H1 (cell line): ENCODE data around the gene STARD13.
"Not testable (repeated sequence)": the region's sequence is repeated elsewhere in the genome, so short reads cannot be mapped to it uniquely, and the experiment has no call there.

Experiments used
- ASH2L ChIP-seq: fragments of 200-600, 300-600 bp; sonication (generic); IDR thresholded peaks from one replicate; pipeline ENCODE4 v1.7.1; 2017; ENCODE audit warnings: low read length
- CREB1 ChIP-seq: IDR thresholded peaks from 2 replicates; pipeline ENCODE4 v1.6.1; 2012; ENCODE audit warnings: inconsistent platforms
- CTBP2 ChIP-seq: IDR thresholded peaks from 2 replicates; pipeline ENCODE4 v1.7.0; 2011; ENCODE audit warnings: borderline replicate concordance, mild to moderate bottlenecking, moderate library complexity, mixed read lengths, low read length; ENCODE audit not compliant: insufficient read depth, insufficient read length
- EGR1 ChIP-seq: IDR thresholded peaks from 2 replicates; pipeline ENCODE4 v1.6.1; 2011; ENCODE audit warnings: low read depth, low read length, borderline replicate concordance
- EZH2 ChIP-seq: fragments of 200-600 bp; sonication (generic); IDR thresholded peaks from 2 replicates; pipeline ENCODE4 v1.7.1; 2012; ENCODE audit warnings: low read depth, mild to moderate bottlenecking, moderate library complexity, low read length, inconsistent platforms; ENCODE audit not compliant: severe bottlenecking
- GABPA ChIP-seq: IDR thresholded peaks from 2 replicates; pipeline ENCODE4 v1.6.1; 2011; ENCODE audit warnings: mild to moderate bottlenecking, low read length, moderate library complexity, borderline replicate concordance; ENCODE audit not compliant: insufficient read depth
- GTF2F1 ChIP-seq: IDR thresholded peaks from 2 replicates; pipeline ENCODE4 v1.6.1; 2012; ENCODE audit warnings: low read depth, low read length, improper control_type of control experiment, borderline replicate concordance
- KDM1A ChIP-seq: fragments of 200-600, 300-600 bp; sonication (generic); IDR thresholded peaks from 2 replicates; pipeline ENCODE4 v1.7.1; 2016; ENCODE audit warnings: mild to moderate bottlenecking, low read length, borderline replicate concordance
- POLR2A ChIP-seq, 2 experiments: IDR thresholded peaks; 1 replicate in 1 of 2; 2 replicates in 1 of 2; pipeline ENCODE4 v1.6.1; 2011; ENCODE audit warnings: low read depth in 2 of 2, low read length in 2 of 2, mild to moderate bottlenecking in 2 of 2; ENCODE audit errors: control extremely low read depth in 1 of 2
- RFX5 ChIP-seq: IDR thresholded peaks from 2 replicates; pipeline ENCODE4 v1.6.1; 2011; ENCODE audit warnings: low read depth, low read length, improper control_type of control experiment, borderline replicate concordance
- TBP ChIP-seq: IDR thresholded peaks from 2 replicates; pipeline ENCODE4 v1.6.1; 2011; ENCODE audit warnings: low read depth, low read length, improper control_type of control experiment
- TF ChIP-seq, protein P1 (sequence below), 3 experiments: IDR thresholded peaks; 1 replicate in 2 of 3; 2 replicates in 1 of 3; pipeline versions ENCODE4 v1.5.1 to v1.6.1; 2011; ENCODE audit warnings: low read length in 3 of 3, mild to moderate bottlenecking in 3 of 3, inconsistent platforms in 2 of 3, low read depth in 1 of 3, moderate library complexity in 1 of 3; ENCODE audit not compliant: insufficient read depth in 1 of 3; ENCODE audit errors: control extremely low read depth in 1 of 3
- TF ChIP-seq, protein P2 (sequence below): IDR thresholded peaks from 2 replicates; pipeline ENCODE4 v1.6.1; 2011; ENCODE audit warnings: low read depth, mild to moderate bottlenecking, low read length; ENCODE audit not compliant: insufficient read depth
- TF ChIP-seq, protein P3 (sequence below): IDR thresholded peaks from 2 replicates; pipeline ENCODE4 v1.6.1; 2011; ENCODE audit warnings: low read length, improper control_type of control experiment

DNA sequence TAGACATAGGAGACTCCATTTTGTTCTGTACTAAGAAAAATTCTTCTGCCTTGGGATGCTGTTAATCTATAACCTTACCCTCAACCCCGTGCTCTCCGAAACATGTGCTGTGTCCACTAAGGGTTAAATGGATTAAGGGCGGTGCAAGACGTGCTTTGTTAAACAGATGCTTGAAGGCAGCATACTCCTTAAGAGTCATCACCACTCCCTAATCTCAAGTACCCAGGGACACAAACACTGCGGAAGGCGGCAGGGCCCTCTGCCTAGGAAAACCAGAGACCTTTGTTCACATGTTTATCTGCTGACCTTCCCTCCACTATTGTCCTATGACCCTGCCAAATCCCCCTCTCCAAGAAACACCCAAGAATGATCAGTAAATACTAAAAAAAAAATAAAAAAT is 43.2 kb downstream of the STARD13 start:
- not testable (repeated sequence) for TF ChIP-seq KDM1A; EZH2; ASH2L; RFX5; EGR1; GTF2F1; CREB1; POLR2A (IDR thresholded peaks at IDR 0.05; ENCODE audit: control extremely low read depth in 1 of 2, low read depth in 2 of 2, low read length in 2 of 2); CTBP2; TBP; GABPA
- TF ChIP-seq, protein P1, sequence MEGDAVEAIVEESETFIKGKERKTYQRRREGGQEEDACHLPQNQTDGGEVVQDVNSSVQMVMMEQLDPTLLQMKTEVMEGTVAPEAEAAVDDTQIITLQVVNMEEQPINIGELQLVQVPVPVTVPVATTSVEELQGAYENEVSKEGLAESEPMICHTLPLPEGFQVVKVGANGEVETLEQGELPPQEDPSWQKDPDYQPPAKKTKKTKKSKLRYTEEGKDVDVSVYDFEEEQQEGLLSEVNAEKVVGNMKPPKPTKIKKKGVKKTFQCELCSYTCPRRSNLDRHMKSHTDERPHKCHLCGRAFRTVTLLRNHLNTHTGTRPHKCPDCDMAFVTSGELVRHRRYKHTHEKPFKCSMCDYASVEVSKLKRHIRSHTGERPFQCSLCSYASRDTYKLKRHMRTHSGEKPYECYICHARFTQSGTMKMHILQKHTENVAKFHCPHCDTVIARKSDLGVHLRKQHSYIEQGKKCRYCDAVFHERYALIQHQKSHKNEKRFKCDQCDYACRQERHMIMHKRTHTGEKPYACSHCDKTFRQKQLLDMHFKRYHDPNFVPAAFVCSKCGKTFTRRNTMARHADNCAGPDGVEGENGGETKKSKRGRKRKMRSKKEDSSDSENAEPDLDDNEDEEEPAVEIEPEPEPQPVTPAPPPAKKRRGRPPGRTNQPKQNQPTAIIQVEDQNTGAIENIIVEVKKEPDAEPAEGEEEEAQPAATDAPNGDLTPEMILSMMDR (IDR thresholded peaks at IDR 0.05; ENCODE audit: control extremely low read depth in 1 of 3, insufficient read depth in 1 of 3, low read depth in 1 of 3, low read length in 3 of 3) = not testable (repeated sequence)
- TF ChIP-seq, protein P2, sequence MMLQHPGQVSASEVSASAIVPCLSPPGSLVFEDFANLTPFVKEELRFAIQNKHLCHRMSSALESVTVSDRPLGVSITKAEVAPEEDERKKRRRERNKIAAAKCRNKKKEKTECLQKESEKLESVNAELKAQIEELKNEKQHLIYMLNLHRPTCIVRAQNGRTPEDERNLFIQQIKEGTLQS = not testable (repeated sequence)
- TF ChIP-seq, protein P3, sequence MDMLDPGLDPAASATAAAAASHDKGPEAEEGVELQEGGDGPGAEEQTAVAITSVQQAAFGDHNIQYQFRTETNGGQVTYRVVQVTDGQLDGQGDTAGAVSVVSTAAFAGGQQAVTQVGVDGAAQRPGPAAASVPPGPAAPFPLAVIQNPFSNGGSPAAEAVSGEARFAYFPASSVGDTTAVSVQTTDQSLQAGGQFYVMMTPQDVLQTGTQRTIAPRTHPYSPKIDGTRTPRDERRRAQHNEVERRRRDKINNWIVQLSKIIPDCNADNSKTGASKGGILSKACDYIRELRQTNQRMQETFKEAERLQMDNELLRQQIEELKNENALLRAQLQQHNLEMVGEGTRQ = not testable (repeated sequence)
